GM13977 (cell line): ENCODE data around the gene CDYL.

Experiments
- DNase-seq: peaks from one replicate; pipeline ENCODE4 v3.0.0; 2012; ENCODE audit warnings: low spot score
- in situ Hi-C: fragments of 300-500 bp; cut with MboI; formaldehyde crosslinking; loops from one replicate; pipeline ENCODE4 v1.12.0; 2022; ENCODE audit warnings: low sequenced_read_pairs, low pct_unique_long_range_greater_than_20kb, mixed read lengths, inconsistent platforms; ENCODE audit not compliant: unreplicated experiment
- TF ChIP-seq, protein P1 (sequence below): IDR thresholded peaks from 2 replicates; pipeline ENCODE4 v1.5.1; 2012; ENCODE audit warnings: mild to moderate bottlenecking, control low read depth; ENCODE audit not compliant: insufficient read depth; ENCODE audit errors: extremely low read depth, missing control alignments

CDYL gene

DNA sequence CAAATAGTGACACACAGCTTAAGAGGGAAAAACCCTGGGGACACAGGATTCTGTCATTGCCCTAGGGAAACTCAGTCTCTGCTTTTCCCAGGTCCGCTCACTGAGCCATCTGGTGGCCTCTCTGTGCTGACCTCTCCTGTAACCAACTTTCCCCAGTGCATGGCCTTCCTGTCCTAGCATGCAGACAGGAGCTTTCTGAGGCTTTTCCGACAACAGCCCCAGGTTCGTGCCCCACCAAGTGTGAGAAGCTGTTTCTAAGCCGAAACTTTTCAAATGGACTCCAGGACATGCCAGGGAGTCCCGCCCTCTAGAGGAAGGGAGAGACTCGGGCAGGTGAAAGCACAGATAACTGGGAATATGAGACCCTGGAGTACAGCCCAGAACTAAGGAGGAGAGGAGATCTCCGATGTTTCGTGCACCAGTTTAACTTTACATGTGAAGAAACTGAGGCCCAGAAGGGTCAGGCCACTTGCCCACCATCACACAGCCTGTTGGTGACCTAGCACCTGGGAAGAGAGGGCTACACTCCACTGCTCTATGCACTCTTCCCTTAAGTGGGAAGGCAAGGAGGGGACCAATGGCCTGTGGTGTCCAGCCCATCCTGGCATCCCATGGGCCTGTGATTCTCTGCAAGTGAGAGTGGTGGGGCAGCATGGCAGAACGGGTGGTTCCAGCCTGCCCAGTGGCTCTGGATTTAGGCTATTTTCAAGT is 181.5 kb downstream of the CDYL start:
- no peak for DNase-seq
- TF ChIP-seq, protein P1, sequence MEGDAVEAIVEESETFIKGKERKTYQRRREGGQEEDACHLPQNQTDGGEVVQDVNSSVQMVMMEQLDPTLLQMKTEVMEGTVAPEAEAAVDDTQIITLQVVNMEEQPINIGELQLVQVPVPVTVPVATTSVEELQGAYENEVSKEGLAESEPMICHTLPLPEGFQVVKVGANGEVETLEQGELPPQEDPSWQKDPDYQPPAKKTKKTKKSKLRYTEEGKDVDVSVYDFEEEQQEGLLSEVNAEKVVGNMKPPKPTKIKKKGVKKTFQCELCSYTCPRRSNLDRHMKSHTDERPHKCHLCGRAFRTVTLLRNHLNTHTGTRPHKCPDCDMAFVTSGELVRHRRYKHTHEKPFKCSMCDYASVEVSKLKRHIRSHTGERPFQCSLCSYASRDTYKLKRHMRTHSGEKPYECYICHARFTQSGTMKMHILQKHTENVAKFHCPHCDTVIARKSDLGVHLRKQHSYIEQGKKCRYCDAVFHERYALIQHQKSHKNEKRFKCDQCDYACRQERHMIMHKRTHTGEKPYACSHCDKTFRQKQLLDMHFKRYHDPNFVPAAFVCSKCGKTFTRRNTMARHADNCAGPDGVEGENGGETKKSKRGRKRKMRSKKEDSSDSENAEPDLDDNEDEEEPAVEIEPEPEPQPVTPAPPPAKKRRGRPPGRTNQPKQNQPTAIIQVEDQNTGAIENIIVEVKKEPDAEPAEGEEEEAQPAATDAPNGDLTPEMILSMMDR, result peak; percentile 12
- in situ Hi-C loops, result no loop called here

DNA sequence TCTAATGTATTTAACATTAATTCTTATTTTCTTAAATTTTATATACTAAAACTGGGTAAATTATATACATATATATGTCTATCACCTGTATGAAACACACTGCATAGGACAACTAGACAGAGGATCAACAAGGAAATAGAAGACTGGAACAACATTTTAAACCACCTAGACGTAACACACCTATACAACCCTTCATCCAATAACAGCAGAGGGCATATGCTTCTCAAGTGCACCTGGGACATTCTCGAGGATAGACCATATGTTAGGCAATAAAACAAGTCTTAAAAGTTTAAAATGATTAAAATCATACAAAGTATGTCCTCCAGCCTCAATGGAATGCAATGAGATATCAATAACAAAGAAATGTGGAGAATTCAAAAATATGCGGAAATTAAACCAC is 182.4 kb downstream of the CDYL start:
- TF ChIP-seq, protein P1, result no peak
- DNase-seq, result no peak
- in situ Hi-C loops, result no loop called here

DNA sequence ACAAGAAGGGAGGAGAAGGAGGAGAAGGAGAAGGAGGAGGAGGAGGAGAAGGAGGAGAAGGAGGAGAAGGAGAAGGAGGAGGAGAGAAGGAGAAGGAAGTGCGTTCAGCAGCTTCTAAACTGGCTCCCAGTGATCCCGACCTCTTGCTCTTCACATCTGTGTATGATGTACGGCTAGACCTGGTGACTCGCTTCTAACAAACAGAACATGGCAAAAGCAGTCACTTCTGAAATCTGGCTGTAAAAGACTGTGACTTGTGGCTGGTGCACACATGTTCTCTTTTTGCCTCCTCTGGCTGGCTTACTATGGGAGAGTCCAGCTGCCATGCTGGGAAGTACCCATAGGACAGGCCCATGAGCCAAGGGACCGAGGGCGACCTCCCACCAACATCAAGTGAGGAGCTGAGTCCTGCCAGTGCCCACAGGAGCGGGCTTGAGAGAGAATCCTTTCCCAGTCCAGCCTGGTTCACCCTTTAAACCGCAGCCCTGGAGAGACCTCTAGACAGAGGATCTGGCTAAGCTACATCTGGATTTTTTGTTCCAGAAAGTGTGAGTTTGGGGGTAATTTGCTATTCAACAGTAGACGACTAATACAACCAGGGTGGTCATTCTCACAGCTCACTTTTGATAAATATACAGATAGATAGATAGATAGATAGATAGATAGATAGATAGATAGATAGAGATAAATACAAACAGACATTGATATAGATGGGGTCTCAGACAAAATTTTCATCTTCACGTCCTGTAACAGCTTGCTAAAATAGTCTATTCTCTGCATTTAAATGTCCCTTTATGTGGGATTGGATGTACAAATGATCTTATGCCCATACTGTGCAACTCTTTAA is 185.3 kb downstream of the CDYL start:
- in situ Hi-C loops, result no loop called here
- TF ChIP-seq, protein P1, result no peak

DNA sequence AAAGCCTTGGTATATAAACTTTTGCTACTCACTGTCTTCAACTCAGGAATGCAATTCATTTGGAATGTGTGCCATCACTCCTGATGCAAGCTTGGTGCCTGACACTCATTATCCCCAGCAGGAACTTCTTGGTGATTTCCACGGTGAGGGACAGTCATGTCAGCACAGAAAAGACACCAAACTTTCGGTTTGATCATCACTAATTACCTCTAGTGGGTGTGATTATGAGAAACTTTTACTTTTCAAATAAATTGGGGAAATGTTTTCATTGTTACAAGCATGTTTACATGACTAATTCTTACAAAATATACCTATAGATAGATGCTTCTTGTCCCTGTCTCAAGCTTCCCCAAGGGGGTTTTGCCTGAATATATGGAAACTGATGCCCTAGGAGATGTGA is 186.7 kb downstream of the CDYL start:
- DNase-seq, result no peak
- TF ChIP-seq, protein P1, result no peak
- in situ Hi-C loops, result no loop called here

More for the DNA sequence above, 185.3 kb downstream of the CDYL start:
- no peak for DNase-seq

DNA sequence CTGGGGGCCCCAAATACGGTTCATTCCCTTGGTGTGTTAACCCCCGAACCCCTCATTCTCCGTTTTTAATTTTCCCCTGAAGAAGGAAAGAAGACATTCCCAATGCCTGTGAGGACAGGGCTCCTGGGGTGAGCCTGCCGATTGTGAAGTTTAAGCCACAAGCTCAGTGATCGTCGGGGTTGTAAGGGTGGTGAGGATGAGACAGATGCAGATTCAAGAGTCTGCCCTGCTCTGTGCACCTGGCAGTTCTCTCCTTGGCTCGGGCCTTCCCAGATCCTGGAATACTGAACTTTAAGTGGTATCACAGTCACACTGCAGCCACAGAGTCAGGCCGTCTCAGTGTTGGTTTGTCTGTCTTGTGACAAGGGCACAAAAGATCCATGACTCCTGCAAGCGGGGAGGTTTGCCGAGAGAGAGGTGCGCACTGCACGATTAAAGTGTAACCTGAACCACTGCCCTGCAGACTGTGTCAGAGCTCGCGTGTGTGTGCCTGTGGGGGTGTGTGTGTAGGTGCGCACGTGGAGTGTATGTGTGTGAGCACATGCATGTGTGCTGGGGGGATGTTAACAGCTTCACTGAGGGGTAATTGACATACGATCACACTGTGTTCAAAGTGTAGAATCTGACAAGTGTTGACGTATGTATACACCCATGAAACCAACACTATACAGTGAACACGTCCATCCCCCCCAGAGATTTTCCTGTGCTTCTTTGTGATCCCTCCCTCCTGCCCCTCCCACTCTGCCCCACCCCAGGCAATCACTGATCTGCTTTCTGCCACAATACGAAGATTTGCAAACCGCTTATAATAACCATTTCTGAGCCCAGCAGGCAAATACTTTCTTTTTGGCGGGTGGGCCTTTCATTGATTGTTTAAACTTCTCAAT is 188.7 kb downstream of the CDYL start:
- no peak for DNase-seq
- in situ Hi-C loops, result no loop called here
- TF ChIP-seq, protein P1, result no peak
